C4-2B (cell line): Measurements from ENCODE around the gene GRIK4.

Experiments
- H3K27ac ChIP-seq: fragments of 450-650 bp; 2 replicates; pipeline ENCODE4 v1.5.1; 2017
- CTCF ChIP-seq: fragments of 450-650 bp; conservative IDR thresholded peaks from 2 replicates; pipeline ENCODE4 v1.5.1; 2017; ENCODE audit warnings: mild to moderate bottlenecking
- ZFX ChIP-seq: fragments of 450-650 bp; IDR thresholded peaks from 2 replicates; pipeline ENCODE4 v1.6.1; 2017

GRIK4 gene

GRCh38 chr11:120800206-120800605, 288.7 kb downstream of the GRIK4 start:
- H3K27ac ChIP-seq, result no peak overlapping the region
- TF ChIP-seq ZFX, result no peak
- no peak for TF ChIP-seq CTCF

- H3K27ac ChIP-seq, result no peak overlapping the region
- no peak for TF ChIP-seq ZFX
- TF ChIP-seq CTCF, result peak; percentile 96
These were observed 290.5 kb downstream of the GRIK4 start for GRCh38 chr11:120801801-120802689.

- no peak for TF ChIP-seq CTCF
- TF ChIP-seq ZFX, result no peak
- H3K27ac ChIP-seq, result no peak overlapping the region
These were observed 294.5 kb downstream of the GRIK4 start for GRCh38 chr11:120805960-120806555.

- no peak overlapping the region for H3K27ac ChIP-seq
- TF ChIP-seq ZFX, result no peak
- TF ChIP-seq CTCF, result no peak
These were observed 296.0 kb downstream of the GRIK4 start for GRCh38 chr11:120807414-120808150.

- no peak for TF ChIP-seq CTCF
- no peak for TF ChIP-seq ZFX
- no peak overlapping the region for H3K27ac ChIP-seq
These were observed 297.1 kb downstream of the GRIK4 start for GRCh38 chr11:120808616-120809050.

- no peak for TF ChIP-seq ZFX
- no peak for TF ChIP-seq CTCF
- H3K27ac ChIP-seq, result no peak overlapping the region
These were observed 298.7 kb downstream of the GRIK4 start for GRCh38 chr11:120810251-120810650.

GRCh38 chr11:120811199-120811598, 299.7 kb downstream of the GRIK4 start:
- no peak for TF ChIP-seq CTCF
- TF ChIP-seq ZFX, result no peak
- H3K27ac ChIP-seq, result no peak overlapping the region
